ENCODE data around the gene TARP.

Gene TARP

DNA sequence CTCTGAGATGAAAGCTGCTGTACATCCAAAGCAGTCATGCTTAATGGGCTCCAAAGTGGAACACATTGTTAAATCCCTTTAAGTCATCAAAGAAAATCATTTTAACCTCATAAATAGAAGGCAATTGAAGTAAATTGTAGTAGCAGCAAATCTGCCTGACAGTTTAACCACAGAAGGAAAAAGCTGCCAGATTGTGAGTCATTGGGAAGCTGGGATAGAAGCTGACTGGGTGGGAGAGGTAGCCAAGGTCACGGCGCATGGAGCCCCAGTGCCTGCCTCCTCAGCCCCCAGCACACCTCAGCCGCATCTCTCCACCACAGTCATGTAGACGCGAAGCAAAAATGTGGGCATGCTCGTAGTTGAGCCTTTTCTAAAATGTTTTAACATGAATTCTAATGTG lies 44.0 kb downstream of the TARP start:
- TF ChIP-seq RAD21 (IDR thresholded peaks at IDR 0.05) (no peak), RXRA (IDR thresholded peaks at IDR 0.05) (no peak), FOXA1 (IDR thresholded peaks at IDR 0.05) (no peak), FOXA2 (IDR thresholded peaks at IDR 0.05) (no peak), TAF1 (conservative IDR thresholded peaks at IDR 0.05) (no peak), HNF4A (conservative IDR thresholded peaks at IDR 0.05) (no peak), MAX (IDR thresholded peaks at IDR 0.05) (no peak), CTCF (IDR thresholded peaks at IDR 0.05; ENCODE audit: low read depth, low read length, missing input control) (no peak), HNF4G (IDR thresholded peaks at IDR 0.05) (no peak), YY1 (IDR thresholded peaks at IDR 0.05) (no peak)
- TF ChIP-seq, protein P1, sequence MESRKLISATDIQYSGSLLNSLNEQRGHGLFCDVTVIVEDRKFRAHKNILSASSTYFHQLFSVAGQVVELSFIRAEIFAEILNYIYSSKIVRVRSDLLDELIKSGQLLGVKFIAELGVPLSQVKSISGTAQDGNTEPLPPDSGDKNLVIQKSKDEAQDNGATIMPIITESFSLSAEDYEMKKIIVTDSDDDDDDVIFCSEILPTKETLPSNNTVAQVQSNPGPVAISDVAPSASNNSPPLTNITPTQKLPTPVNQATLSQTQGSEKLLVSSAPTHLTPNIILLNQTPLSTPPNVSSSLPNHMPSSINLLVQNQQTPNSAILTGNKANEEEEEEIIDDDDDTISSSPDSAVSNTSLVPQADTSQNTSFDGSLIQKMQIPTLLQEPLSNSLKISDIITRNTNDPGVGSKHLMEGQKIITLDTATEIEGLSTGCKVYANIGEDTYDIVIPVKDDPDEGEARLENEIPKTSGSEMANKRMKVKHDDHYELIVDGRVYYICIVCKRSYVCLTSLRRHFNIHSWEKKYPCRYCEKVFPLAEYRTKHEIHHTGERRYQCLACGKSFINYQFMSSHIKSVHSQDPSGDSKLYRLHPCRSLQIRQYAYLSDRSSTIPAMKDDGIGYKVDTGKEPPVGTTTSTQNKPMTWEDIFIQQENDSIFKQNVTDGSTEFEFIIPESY (IDR thresholded peaks at IDR 0.05) = no peak
- no peak overlapping the region for H3K9ac ChIP-seq (ENCODE audit: low read depth in 1 of 2, low read length in 2 of 2)
- no peaks in the 10 kb centered on the region for H3K27me3 ChIP-seq (ENCODE audit: control insufficient read depth in 4 of 4, insufficient read depth in 4 of 4, low read length in 3 of 4)
- H3K4me3 ChIP-seq (ENCODE audit: low read depth in 1 of 3, low read length in 3 of 3) = no peak overlapping the region
- 95% methylated on average over 6 of the region's 6 CpGs for WGBS
- no peaks in the 10 kb centered on the region for H3K9me3 ChIP-seq (ENCODE audit: control insufficient read depth in 4 of 4, low read length in 3 of 4)
- no peak for DNase-seq (ENCODE audit: low spot score)
- H3K27ac ChIP-seq (ENCODE audit: low read depth in 1 of 2, low read length in 2 of 2) = no peak overlapping the region
- peaks cover 0 to 16% (median 11%) of the 10 kb centered on the region in 4 donors for H3K36me3 ChIP-seq (ENCODE audit: control insufficient read depth in 4 of 4, insufficient read depth in 3 of 4, low read depth in 1 of 4, low read length in 3 of 4)
- no peaks in the 10 kb centered on the region for H3K4me1 ChIP-seq (ENCODE audit: control insufficient read depth in 4 of 4, insufficient read depth in 4 of 4, low read length in 3 of 4)

GRCh38 chr7:38224392-38224791 lies 49.0 kb downstream of the TARP start:
- 90% methylated on average over 5 of the region's 5 CpGs for WGBS
- H3K9ac ChIP-seq (ENCODE audit: low read depth in 1 of 2, low read length in 2 of 2) = no peak overlapping the region
- H3K4me1 ChIP-seq (ENCODE audit: control insufficient read depth in 4 of 4, insufficient read depth in 4 of 4, low read length in 3 of 4) = no peaks in the 10 kb centered on the region
- TF ChIP-seq CTCF (IDR thresholded peaks at IDR 0.05; ENCODE audit: low read depth, low read length, missing input control) (no peak), HNF4A (conservative IDR thresholded peaks at IDR 0.05) (no peak), NR2F2 (IDR thresholded peaks at IDR 0.05) (no peak), TAF1 (conservative IDR thresholded peaks at IDR 0.05) (no peak), FOXA1 (IDR thresholded peaks at IDR 0.05) (no peak), EGR1 (IDR thresholded peaks at IDR 0.05; ENCODE audit: low read depth in 2 of 2) (no peak), RXRA (IDR thresholded peaks at IDR 0.05) (no peak), SP1 (IDR thresholded peaks at IDR 0.05) (no peak), HNF4G (IDR thresholded peaks at IDR 0.05) (no peak), ATF3 (IDR thresholded peaks at IDR 0.05) (no peak), JUND (IDR thresholded peaks at IDR 0.05) (no peak), YY1 (IDR thresholded peaks at IDR 0.05) (no peak), MAX (IDR thresholded peaks at IDR 0.05) (no peak), FOXA2 (IDR thresholded peaks at IDR 0.05) (no peak), GABPA (IDR thresholded peaks at IDR 0.05 in 1 of 2, conservative IDR thresholded peaks at IDR 0.05 in 1 of 2) (no peak)
- TF ChIP-seq, protein P1 (IDR thresholded peaks at IDR 0.05) = no peak
- TF ChIP-seq, protein P2, sequence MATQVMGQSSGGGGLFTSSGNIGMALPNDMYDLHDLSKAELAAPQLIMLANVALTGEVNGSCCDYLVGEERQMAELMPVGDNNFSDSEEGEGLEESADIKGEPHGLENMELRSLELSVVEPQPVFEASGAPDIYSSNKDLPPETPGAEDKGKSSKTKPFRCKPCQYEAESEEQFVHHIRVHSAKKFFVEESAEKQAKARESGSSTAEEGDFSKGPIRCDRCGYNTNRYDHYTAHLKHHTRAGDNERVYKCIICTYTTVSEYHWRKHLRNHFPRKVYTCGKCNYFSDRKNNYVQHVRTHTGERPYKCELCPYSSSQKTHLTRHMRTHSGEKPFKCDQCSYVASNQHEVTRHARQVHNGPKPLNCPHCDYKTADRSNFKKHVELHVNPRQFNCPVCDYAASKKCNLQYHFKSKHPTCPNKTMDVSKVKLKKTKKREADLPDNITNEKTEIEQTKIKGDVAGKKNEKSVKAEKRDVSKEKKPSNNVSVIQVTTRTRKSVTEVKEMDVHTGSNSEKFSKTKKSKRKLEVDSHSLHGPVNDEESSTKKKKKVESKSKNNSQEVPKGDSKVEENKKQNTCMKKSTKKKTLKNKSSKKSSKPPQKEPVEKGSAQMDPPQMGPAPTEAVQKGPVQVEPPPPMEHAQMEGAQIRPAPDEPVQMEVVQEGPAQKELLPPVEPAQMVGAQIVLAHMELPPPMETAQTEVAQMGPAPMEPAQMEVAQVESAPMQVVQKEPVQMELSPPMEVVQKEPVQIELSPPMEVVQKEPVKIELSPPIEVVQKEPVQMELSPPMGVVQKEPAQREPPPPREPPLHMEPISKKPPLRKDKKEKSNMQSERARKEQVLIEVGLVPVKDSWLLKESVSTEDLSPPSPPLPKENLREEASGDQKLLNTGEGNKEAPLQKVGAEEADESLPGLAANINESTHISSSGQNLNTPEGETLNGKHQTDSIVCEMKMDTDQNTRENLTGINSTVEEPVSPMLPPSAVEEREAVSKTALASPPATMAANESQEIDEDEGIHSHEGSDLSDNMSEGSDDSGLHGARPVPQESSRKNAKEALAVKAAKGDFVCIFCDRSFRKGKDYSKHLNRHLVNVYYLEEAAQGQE (IDR thresholded peaks at IDR 0.05) = no peak
- no peaks in the 10 kb centered on the region for H3K9me3 ChIP-seq (ENCODE audit: control insufficient read depth in 4 of 4, low read length in 3 of 4)
- H3K27ac ChIP-seq (ENCODE audit: low read depth in 1 of 2, low read length in 2 of 2) = no peak overlapping the region
- DNase-seq (ENCODE audit: low spot score) = no peak
- no peak overlapping the region for H3K4me3 ChIP-seq (ENCODE audit: low read depth in 1 of 3, low read length in 3 of 3)
- H3K27me3 ChIP-seq (ENCODE audit: control insufficient read depth in 4 of 4, insufficient read depth in 4 of 4, low read length in 3 of 4) = no peaks in the 10 kb centered on the region
- H3K36me3 ChIP-seq (ENCODE audit: control insufficient read depth in 4 of 4, insufficient read depth in 3 of 4, low read depth in 1 of 4, low read length in 3 of 4) = peaks cover 1 to 23% (median 13%) of the 10 kb centered on the region in 4 donors
